ENCODE results near the gene TCF20.

TCF20 gene

GRCh38 chr22:42256220-42256619, 14.2 kb downstream of the TCF20 start:
- no peak for DNase-seq

- no peak for DNase-seq
These were observed 20.6 kb downstream of the TCF20 start for GRCh38 chr22:42249831-42250230.

- no peak for DNase-seq
These were observed 21.5 kb downstream of the TCF20 start for GRCh38 chr22:42248995-42249394.

GRCh38 chr22:42247596-42247995, 22.9 kb downstream of the TCF20 start:
- DNase-seq = no peak

- no peak for DNase-seq
These were observed 26.7 kb downstream of the TCF20 start for GRCh38 chr22:42243802-42244060.

GRCh38 chr22:42236848-42237247, 33.6 kb downstream of the TCF20 start:
- no peak for DNase-seq

GRCh38 chr22:42236268-42236667, 34.2 kb downstream of the TCF20 start:
- no peak for DNase-seq

GRCh38 chr22:42233879-42234278, 36.6 kb downstream of the TCF20 start:
- DNase-seq = no peak

GRCh38 chr22:42231929-42232328, 38.5 kb downstream of the TCF20 start:
- DNase-seq = no peak

- DNase-seq = no peak
These were observed 40.9 kb downstream of the TCF20 start for GRCh38 chr22:42229455-42230149.

GRCh38 chr22:42228483-42228882, 42.0 kb downstream of the TCF20 start:
- no peak for DNase-seq

- no peak for DNase-seq
These were observed 43.0 kb downstream of the TCF20 start for GRCh38 chr22:42227435-42227834.

- DNase-seq = no peak
These were observed 44.6 kb downstream of the TCF20 start for GRCh38 chr22:42225841-42226240.

- no peak for DNase-seq
These were observed 48.3 kb downstream of the TCF20 start for GRCh38 chr22:42222140-42222539.
